Gastrocnemius medialis (tissue), 4 donors: ENCODE results near the gene HPS5.
"Not testable (repeated sequence)": the region's sequence is repeated elsewhere in the genome, so short reads cannot be mapped to it uniquely, and the experiment has no call there.

Experiments used
- CTCF ChIP-seq, 5 experiments: fragments of 450-650 bp in 3 of 5; fragments of 200-600 bp in 2 of 5; sonication (generic) in 2 of 5; IDR thresholded peaks in 4 of 5; conservative IDR thresholded peaks in 1 of 5; 1 replicate in 4 of 5; 2 replicates in 1 of 5; pipeline ENCODE4 v1.5.1; 2016 to 2019; ENCODE audit warnings: antibody characterized with exemption in 5 of 5, mild to moderate bottlenecking in 3 of 5, moderate library complexity in 3 of 5
- POLR2A ChIP-seq, 2 donors: fragments of 450-650 bp; IDR thresholded peaks; one replicate each; pipeline ENCODE4 v1.6.1; 2017; ENCODE audit warnings: antibody characterized with exemption in 2 of 2, mild to moderate bottlenecking in 2 of 2, moderate library complexity in 2 of 2

GRCh38 chr11:18246379-18247190, 75.4 kb downstream of the HPS5 start:
- not testable (repeated sequence) for TF ChIP-seq CTCF (IDR thresholded peaks at IDR 0.05 in 4 of 5, conservative IDR thresholded peaks at IDR 0.05 in 1 of 5); POLR2A (IDR thresholded peaks at IDR 0.05)
